GM23338 (cell line): ENCODE data around the gene MEFV.

Source experiments
- CREB1 ChIP-seq: fragments of 250-450 bp; sonication (Bioruptor Pico); IDR thresholded peaks from 2 replicates; pipeline ENCODE4 v1.5.0; 2020; ENCODE audit warnings: low read depth, mild to moderate bottlenecking, moderate library complexity
- EZH2 ChIP-seq: fragments of 200-600 bp; sonication (generic); IDR thresholded peaks from one replicate; pipeline ENCODE4 v1.8.0; 2017; ENCODE audit warnings: antibody characterized with exemption, mild to moderate bottlenecking, low read depth; ENCODE audit not compliant: unreplicated experiment
- EZH2phosphoT487 ChIP-seq: fragments of 200-600 bp; sonication (generic); IDR thresholded peaks from one replicate; pipeline ENCODE4 v1.8.1; 2018; ENCODE audit warnings: antibody characterized with exemption; ENCODE audit not compliant: unreplicated experiment
- JUNB ChIP-seq: IDR thresholded peaks from one replicate; pipeline ENCODE4 v1.6.1; 2016; ENCODE audit warnings: antibody characterized with exemption; ENCODE audit not compliant: unreplicated experiment
- POLR2AphosphoS5 ChIP-seq: IDR thresholded peaks from 2 replicates; pipeline ENCODE4 v1.6.1; 2016; ENCODE audit warnings: antibody characterized with exemption, low read depth
- TF ChIP-seq, protein P1 (sequence below): IDR thresholded peaks from 2 replicates; pipeline ENCODE4 v1.6.1; 2016; ENCODE audit warnings: antibody characterized with exemption
- TF ChIP-seq, protein P2 (sequence below): IDR thresholded peaks from one replicate; pipeline ENCODE4 v1.6.1; 2018; ENCODE audit warnings: antibody characterized with exemption; ENCODE audit not compliant: unreplicated experiment
- TF ChIP-seq, protein P3 (sequence below), 2 experiments: fragments of 200-600 bp in 1 of 2; sonication (generic) in 1 of 2; conservative IDR thresholded peaks; 2 replicates each; pipeline versions ENCODE4 v1.5.1 to v1.6.1; 2016 to 2017; ENCODE audit warnings: antibody characterized with exemption in 2 of 2, low read depth in 2 of 2, mild to moderate bottlenecking in 2 of 2, moderate library complexity in 1 of 2

GRCh38 chr16:3266873-3267537 lies 10.6 kb upstream of the MEFV start:
- TF ChIP-seq, protein P1, sequence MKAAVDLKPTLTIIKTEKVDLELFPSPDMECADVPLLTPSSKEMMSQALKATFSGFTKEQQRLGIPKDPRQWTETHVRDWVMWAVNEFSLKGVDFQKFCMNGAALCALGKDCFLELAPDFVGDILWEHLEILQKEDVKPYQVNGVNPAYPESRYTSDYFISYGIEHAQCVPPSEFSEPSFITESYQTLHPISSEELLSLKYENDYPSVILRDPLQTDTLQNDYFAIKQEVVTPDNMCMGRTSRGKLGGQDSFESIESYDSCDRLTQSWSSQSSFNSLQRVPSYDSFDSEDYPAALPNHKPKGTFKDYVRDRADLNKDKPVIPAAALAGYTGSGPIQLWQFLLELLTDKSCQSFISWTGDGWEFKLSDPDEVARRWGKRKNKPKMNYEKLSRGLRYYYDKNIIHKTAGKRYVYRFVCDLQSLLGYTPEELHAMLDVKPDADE = no peak
- TF ChIP-seq, protein P2, sequence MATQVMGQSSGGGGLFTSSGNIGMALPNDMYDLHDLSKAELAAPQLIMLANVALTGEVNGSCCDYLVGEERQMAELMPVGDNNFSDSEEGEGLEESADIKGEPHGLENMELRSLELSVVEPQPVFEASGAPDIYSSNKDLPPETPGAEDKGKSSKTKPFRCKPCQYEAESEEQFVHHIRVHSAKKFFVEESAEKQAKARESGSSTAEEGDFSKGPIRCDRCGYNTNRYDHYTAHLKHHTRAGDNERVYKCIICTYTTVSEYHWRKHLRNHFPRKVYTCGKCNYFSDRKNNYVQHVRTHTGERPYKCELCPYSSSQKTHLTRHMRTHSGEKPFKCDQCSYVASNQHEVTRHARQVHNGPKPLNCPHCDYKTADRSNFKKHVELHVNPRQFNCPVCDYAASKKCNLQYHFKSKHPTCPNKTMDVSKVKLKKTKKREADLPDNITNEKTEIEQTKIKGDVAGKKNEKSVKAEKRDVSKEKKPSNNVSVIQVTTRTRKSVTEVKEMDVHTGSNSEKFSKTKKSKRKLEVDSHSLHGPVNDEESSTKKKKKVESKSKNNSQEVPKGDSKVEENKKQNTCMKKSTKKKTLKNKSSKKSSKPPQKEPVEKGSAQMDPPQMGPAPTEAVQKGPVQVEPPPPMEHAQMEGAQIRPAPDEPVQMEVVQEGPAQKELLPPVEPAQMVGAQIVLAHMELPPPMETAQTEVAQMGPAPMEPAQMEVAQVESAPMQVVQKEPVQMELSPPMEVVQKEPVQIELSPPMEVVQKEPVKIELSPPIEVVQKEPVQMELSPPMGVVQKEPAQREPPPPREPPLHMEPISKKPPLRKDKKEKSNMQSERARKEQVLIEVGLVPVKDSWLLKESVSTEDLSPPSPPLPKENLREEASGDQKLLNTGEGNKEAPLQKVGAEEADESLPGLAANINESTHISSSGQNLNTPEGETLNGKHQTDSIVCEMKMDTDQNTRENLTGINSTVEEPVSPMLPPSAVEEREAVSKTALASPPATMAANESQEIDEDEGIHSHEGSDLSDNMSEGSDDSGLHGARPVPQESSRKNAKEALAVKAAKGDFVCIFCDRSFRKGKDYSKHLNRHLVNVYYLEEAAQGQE = no peak
- TF ChIP-seq, protein P3, sequence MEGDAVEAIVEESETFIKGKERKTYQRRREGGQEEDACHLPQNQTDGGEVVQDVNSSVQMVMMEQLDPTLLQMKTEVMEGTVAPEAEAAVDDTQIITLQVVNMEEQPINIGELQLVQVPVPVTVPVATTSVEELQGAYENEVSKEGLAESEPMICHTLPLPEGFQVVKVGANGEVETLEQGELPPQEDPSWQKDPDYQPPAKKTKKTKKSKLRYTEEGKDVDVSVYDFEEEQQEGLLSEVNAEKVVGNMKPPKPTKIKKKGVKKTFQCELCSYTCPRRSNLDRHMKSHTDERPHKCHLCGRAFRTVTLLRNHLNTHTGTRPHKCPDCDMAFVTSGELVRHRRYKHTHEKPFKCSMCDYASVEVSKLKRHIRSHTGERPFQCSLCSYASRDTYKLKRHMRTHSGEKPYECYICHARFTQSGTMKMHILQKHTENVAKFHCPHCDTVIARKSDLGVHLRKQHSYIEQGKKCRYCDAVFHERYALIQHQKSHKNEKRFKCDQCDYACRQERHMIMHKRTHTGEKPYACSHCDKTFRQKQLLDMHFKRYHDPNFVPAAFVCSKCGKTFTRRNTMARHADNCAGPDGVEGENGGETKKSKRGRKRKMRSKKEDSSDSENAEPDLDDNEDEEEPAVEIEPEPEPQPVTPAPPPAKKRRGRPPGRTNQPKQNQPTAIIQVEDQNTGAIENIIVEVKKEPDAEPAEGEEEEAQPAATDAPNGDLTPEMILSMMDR (conservative IDR thresholded peaks at IDR 0.05; ENCODE audit: low read depth in 2 of 2) = peak; percentile 68 to 72
- TF ChIP-seq EZH2phosphoT487 = no peak
- TF ChIP-seq POLR2AphosphoS5 = no peak
- TF ChIP-seq EZH2 = no peak
- TF ChIP-seq CREB1 = no peak
- no peak for TF ChIP-seq JUNB
